GM19099 (cell line): ENCODE results near the gene BANK1.

Experiments
- POLR2A ChIP-seq: IDR thresholded peaks from 3 replicates; pipeline ENCODE4 v1.6.1; 2011; ENCODE audit warnings: low read depth; ENCODE audit not compliant: insufficient read length; ENCODE audit errors: extremely low read depth

The BANK1 gene

GRCh38 chr4:101993002-101993841, 202.7 kb downstream of the BANK1 start:
- TF ChIP-seq POLR2A = no peak

- TF ChIP-seq POLR2A = no peak
These were observed 203.6 kb downstream of the BANK1 start for GRCh38 chr4:101993842-101994775.

GRCh38 chr4:102007959-102008425, 217.5 kb downstream of the BANK1 start:
- TF ChIP-seq POLR2A = no peak

- no peak for TF ChIP-seq POLR2A
These were observed 218.2 kb downstream of the BANK1 start for GRCh38 chr4:102008711-102009110.

- no peak for TF ChIP-seq POLR2A
These were observed 231.8 kb downstream of the BANK1 start for GRCh38 chr4:102022343-102022742.

GRCh38 chr4:102027961-102028360, 237.4 kb downstream of the BANK1 start:
- no peak for TF ChIP-seq POLR2A

- TF ChIP-seq POLR2A = no peak
These were observed 240.9 kb downstream of the BANK1 start for GRCh38 chr4:102031406-102031805.

GRCh38 chr4:102036016-102036415, 245.5 kb downstream of the BANK1 start:
- no peak for TF ChIP-seq POLR2A

GRCh38 chr4:102036619-102037376, 246.3 kb downstream of the BANK1 start:
- no peak for TF ChIP-seq POLR2A

- no peak for TF ChIP-seq POLR2A
These were observed 247.0 kb downstream of the BANK1 start for GRCh38 chr4:102037566-102037965.

- no peak for TF ChIP-seq POLR2A
These were observed 252.6 kb downstream of the BANK1 start for GRCh38 chr4:102042871-102043802.

- TF ChIP-seq POLR2A = no peak
These were observed 257.1 kb downstream of the BANK1 start for GRCh38 chr4:102047616-102048015.

GRCh38 chr4:102055805-102056204, 265.3 kb downstream of the BANK1 start:
- TF ChIP-seq POLR2A = no peak

GRCh38 chr4:102057122-102057521, 266.6 kb downstream of the BANK1 start:
- no peak for TF ChIP-seq POLR2A
